HG03139 (cell line): Measurements from ENCODE around the gene ARHGAP24.

ENCODE experiments used
- ATAC-seq: cut with Tn5 transposase; IDR thresholded peaks from one replicate; pipeline ENCODE4 v1.9.1; 2021; ENCODE audit not compliant: unreplicated experiment

ARHGAP24 gene

GRCh38 chr4:85684676-85685075 is 209.7 kb downstream of the ARHGAP24 start:
- no peak for ATAC-seq

- no peak for ATAC-seq
Observed at GRCh38 chr4:85686398-85686797, 211.4 kb downstream of the ARHGAP24 start.

- ATAC-seq, result no peak
Observed at GRCh38 chr4:85688055-85688740, 213.2 kb downstream of the ARHGAP24 start.

DNA sequence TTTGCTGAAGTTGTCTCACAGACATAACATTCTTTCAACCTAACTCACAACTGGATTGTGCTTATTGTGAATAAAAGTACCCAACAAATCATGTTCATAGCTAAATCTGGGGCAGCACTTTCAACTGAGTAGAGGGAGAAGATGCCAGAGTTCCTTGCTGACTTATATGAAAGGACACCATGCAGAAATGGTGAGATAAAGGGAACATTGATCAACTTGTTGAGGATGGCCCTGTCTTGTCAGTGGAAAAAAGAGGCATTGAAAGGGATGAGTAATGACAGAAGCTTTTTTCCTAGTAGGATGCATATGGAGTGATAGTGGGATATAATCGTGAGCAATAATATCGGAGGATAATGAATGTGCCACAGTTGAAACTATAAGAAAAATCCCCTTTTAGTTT is 221.7 kb downstream of the ARHGAP24 start:
- no peak for ATAC-seq

GRCh38 chr4:85697854-85698253 is 222.9 kb downstream of the ARHGAP24 start:
- ATAC-seq, result no peak

DNA sequence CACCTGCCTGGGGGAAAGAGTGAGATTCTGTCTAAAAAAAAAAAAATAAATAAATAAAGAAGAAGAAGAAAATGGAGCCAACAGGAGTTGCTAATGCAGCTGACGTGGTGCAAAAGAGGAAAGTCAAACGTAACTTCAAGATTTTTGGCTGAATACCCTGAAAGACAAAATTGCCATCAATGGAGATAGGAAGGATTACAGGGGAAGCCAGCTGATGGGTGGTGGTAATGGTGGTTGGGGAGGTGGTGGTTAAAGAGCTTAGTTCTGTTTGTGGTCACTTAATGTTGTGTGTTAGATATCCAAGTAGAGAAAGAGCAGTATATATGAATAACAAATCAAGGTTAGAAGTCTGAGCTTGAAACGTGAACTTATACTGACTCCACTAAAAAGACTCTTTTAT is 225.4 kb downstream of the ARHGAP24 start:
- no peak for ATAC-seq

GRCh38 chr4:85701861-85702321 is 226.9 kb downstream of the ARHGAP24 start:
- ATAC-seq, result peak; percentile 84

GRCh38 chr4:85703096-85703495 is 228.1 kb downstream of the ARHGAP24 start:
- ATAC-seq, result no peak

GRCh38 chr4:85707611-85708010 is 232.7 kb downstream of the ARHGAP24 start:
- no peak for ATAC-seq

DNA sequence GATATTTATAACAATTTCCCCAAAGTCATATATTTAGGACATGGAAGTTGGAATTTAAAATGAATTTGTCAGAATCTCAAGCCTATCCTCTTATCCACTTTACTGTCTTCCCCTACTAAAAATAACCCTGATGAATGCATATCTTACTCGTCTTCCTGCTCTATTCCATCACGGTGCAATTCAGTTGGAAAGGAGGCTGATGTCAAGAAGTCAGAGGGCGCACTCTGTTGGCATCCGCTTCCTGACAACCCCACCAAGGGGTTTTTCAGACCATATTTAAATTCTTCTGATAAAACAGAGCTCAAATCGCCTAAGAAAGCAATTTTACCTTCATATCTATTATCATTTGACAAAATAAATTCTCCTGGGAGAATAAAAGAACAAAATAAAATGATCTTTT is 233.5 kb downstream of the ARHGAP24 start:
- ATAC-seq, result no peak

GRCh38 chr4:85713005-85713404 is 238.1 kb downstream of the ARHGAP24 start:
- no peak for ATAC-seq

DNA sequence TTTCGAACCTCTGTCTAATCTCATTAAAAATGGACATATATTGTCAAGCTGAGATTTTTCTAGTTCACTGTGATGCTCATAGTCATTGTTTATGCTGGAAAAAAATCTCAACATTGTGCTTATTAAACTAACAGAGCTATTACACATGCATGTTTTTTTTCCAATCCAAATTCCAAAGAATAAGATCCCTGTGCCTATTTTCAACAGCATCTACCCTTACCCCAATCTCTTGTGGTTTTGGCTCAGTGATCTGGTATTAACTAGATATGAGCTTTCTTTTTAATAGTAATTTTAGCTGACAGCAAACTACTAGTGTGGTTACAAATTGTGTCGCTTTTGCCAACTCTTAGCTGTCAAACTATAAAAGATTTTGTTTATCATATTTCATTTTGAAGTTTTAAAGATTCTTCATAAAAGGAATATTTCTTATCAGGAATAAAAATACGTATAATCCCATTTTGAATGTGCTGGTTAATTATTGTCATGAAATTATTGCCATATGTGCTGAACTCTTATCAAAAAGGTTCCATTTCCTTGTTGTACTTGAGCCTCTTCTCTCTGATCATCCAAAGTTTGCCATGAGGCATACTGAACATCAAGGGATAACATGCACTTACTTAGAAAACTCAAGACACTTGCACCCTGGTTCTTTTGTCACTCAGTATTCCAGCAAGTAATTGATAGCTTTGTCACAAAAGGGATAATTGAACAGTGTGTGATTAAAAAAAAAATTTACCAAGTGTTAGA is 241.2 kb downstream of the ARHGAP24 start:
- ATAC-seq, result no peak

DNA sequence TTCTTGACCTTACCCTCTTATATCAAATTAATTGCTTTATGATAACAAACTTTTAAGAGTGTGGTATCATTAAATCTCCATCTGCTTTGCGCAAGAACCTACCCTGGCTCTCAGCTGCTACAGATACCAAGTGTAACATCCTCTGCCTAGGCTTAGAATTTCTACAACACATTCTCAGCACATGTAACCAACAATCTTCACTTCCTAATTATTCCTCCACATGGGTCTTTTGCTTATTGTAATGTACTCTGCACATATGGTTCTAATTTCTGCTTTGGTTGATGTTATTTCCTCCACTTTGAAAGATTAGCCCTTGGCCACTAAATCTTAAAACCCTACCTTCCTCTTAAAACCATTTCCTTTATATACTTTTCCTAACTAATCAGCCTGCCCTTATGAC is 242.4 kb downstream of the ARHGAP24 start:
- no peak for ATAC-seq

GRCh38 chr4:85717847-85718246 is 242.9 kb downstream of the ARHGAP24 start:
- ATAC-seq, result no peak

GRCh38 chr4:85720735-85721134 is 245.8 kb downstream of the ARHGAP24 start:
- no peak for ATAC-seq

DNA sequence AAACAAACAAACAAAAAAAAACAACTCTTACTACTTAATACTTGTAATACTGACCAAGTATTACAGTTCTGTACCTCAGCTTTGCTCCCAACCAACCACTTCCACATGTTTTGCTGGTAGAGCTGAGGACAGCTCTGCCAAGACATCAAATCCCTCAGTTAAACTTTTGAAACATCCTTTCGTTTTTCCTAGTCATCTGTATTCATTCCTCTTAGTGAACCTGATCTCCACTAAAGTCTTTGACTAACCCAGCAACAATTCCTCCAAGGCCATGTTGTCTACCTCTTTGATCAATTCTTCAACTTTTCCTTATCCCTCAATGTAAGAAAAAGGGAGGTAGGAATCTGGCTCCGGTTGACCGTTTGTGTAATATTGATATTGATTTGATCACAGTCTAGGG is 247.5 kb downstream of the ARHGAP24 start:
- no peak for ATAC-seq

DNA sequence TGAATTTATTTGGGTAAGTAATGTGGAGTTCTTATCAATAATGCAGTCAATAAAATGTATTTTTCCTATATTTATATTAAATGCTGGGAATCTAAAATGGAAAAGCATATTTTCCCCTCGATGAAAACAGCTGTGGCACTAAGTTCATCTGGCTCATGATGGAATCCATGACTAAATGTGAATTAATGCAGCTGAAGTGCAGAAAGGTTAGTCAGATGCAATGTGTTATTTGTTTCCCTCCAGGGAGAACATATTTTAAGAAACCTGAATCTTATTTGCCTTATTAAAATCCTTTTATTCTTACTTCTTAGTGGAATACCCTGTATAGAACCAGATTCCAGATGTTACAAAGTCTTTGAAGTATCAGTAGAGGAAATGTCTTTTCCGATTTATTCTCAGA is 247.9 kb downstream of the ARHGAP24 start:
- ATAC-seq, result no peak

- ATAC-seq, result peak; percentile 58
Observed at GRCh38 chr4:85724791-85725563, 250.0 kb downstream of the ARHGAP24 start.

- ATAC-seq, result peak; percentile 69
Observed at GRCh38 chr4:85725721-85726170, 250.8 kb downstream of the ARHGAP24 start.

DNA sequence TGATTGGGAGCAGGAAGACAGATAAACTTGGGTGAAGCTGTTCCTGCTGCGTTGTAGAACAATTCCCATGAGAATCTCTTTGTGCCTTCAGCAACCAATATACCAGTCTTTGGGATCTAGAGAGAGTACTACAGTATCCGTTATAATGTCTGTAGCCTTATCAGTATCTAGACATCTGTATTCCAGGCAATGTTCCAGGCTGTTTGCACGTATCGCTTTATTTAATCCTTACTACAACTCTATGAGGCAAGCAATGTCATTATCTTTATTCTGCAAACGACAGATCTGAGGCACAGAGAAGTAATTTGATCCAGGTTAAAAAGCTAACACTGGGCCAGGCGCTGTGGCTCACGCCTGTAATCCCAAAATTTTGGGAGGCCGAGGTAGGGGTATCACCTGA is 251.6 kb downstream of the ARHGAP24 start:
- no peak for ATAC-seq

- no peak for ATAC-seq
Observed at GRCh38 chr4:85728464-85728863, 253.5 kb downstream of the ARHGAP24 start.

DNA sequence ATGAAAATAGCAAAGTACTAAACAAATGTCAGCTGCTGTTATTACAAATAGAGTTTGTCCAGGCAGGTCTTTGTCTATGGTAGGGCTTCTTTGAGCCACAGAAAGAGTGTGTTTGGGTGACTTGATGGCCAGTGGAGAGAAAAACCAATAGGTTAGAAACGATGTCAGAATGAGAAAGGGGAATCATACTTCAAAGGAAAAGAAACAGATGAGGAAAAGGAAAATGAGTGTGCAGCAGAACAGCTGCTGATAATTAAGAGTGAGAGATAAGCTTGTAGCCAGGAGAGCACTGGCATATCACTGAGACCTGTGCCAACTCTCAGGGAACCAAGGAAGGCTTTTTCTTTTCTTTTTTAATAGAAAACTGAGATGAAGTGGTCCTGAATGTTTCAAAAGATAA is 257.2 kb downstream of the ARHGAP24 start:
- no peak for ATAC-seq
